ENCODE measurements around the gene GNAL.
A peak's percentile ranks its signal among the peaks of the same experiment; 100 is the strongest.
"Not testable (repeated sequence)": the region's sequence is repeated elsewhere in the genome, so short reads cannot be mapped to it uniquely, and the experiment has no call there.

Gene GNAL

GRCh38 chr18:11850821-11851145, 161.7 kb downstream of the GNAL start:
- DNase-seq (ENCODE audit: low read depth): no peak

GRCh38 chr18:11851146-11851805, 162.2 kb downstream of the GNAL start, which contains the start of gene CHMP1B:
Gene CHMP1B, plus strand, starts transcription at chr18:11851413. Its CDS starts 99 bp downstream, at chr18:11851512.
- peak; percentile 97 for DNase-seq (ENCODE audit: low read depth)

- DNase-seq (ENCODE audit: low read depth): no peak
Observed at GRCh38 chr18:11851806-11852337, 162.8 kb downstream of the GNAL start.

DNA sequence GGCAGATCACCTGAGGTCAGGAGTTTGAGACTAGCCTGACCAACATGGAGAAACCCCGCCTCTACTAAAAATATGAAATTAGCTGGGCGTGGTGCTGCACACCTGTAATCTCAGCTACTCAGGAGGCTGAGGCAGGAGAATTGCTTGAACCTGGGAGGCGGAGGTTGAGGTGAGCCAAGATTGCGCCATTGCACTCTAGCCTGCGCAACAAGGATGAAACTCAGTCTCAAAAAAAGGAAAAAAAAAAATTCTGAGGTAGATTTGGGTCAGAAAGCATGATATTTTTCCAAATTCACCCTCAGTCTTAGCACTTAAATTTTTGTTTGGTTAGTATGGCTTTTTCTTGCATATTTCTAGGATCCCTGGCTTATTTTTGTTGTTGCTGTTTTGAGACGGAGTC, 165.5 kb downstream of the GNAL start:
- not testable (repeated sequence) for DNase-seq (ENCODE audit: low read depth)

DNA sequence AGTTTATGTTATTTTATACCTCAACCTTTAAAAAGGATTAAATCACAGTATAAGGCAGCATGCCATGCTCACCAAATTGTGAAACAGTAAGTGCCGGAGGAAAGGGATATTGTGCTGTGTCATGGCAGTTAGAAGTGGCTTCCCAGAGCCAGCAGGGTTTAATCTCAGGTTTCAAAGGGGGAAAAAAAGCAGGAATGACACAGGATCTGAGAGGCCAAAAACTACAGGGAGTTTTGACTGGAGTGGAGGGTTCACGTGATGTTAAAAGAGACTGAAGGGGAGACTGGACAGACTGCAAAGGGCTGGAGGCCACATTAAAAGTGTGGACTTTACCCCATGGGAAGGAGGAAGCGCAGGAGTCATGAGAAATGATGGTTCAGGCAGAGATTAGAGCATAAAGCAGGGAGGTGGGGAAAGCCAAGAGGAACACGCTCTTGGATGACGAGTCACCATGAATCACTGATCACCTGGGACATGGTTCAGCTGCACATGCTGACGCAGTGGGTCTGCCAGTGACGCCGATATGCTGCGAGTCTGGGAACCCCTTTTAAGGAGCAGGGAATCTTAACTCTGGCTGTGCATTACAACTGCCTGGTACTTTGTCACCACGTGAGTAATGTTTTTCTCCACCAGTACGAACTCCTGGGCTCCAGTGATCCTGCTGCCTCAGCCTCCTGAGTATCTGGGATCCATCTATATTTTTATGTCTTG, 168.3 kb downstream of the GNAL start:
- DNase-seq (ENCODE audit: low read depth): no peak

DNA sequence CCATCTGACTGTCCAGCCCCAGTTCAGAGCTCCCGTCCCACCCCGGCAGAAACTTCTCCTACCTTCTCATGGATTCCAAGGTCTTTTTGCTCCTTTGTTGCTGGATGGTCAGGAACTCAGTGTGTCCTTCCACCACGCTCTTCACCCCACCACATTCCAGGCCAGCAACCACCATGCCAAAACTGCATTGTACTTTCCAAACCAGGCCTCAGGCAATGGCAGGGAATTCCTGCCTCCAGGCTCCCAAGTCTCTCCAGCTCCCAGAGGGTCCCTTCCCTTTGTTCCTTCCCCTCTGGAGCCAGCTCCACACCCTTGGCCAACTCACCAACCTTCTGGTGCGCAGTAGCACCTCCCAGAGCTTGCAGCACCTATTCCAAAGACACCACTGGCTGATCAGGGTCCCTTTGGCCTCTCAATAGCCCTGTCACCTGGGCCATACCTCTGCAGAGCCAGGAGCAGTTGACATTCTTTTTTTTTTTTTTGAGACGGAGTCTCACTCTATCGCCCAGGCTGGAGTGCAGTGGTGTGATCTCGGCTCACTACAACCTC, 170.3 kb downstream of the GNAL start:
- no peak for DNase-seq (ENCODE audit: low read depth)

- no peak for DNase-seq (ENCODE audit: low read depth)
Observed at GRCh38 chr18:11859903-11860407, 170.9 kb downstream of the GNAL start.

DNA sequence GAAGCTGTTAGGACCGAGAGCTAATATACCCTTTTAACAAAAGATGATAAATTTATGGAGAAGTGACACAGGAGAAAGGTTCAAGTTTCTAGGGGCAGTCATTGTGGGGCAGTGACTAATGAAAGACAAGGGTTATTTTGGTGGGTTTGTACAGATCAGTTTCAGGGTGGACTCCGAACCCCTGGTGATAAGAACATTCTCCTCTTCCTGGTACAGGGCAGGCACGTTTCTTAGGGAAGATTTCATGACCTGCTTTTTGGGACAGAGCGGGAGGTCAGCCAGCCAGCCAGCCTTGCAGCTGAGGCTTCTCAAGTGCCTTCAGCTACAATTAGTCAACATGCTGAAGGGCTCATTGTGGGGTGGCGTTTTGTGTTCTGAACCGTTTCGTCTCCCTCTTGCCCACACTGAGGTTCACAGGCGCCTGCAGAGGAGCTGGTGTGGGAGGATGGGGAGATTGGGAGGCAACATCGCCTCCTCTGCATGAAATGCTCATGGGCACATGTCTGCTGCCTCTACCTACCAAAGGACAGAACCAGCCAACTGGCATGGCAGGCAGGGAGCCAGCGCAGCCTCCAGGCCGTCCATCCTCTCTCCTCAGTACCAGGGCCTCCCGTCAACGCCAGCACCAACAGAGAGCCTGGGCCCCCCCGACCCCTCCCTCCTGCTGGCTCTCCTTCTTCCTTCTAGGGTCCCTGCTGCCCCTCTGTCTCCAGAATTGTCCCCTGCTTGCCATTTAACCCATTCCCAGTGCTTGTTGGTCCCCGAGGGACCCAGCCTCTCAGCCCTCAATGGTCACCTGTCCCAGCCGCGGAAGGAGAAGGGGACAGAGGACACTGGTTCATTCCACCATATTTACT, 171.8 kb downstream of the GNAL start:
- no peak for DNase-seq (ENCODE audit: low read depth)

- DNase-seq (ENCODE audit: low read depth): no peak
Observed at GRCh38 chr18:11861583-11862288, 172.7 kb downstream of the GNAL start.

DNA sequence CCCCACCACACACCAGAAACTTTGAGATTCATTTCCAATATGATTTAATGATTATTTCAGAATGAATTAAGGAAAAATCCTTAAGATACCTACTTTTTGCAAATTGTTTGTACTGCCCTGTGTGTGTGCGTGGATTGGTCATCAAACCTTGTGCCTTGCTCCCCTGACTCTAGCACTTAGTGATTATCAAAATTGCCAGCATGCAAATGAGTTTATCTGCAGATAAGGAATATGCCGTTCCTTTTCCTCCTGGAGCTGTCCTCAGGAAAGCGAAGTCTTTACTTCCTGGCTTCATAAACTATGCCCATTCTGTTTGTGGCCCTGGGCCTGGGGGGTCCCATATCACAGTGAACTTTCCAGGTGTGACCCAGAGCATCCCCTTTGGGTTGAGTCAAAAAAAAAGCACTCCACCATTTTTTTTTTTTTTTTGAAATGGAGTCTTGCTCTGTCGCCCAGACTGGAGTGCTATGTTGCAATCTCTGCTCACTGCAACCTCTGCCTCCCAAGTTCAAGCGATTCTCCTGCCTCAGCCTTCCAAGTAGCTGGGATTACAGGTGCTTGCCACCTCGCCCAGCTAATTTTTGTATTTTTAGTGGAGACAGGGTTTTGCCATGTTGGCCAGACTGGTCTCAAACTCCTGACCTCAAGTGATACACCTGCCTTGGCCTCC, 173.5 kb downstream of the GNAL start:
- no peak for DNase-seq (ENCODE audit: low read depth)

GRCh38 chr18:11864471-11864870, 175.4 kb downstream of the GNAL start:
- DNase-seq (ENCODE audit: low read depth): no peak

GRCh38 chr18:11865071-11865470, 176.0 kb downstream of the GNAL start:
- DNase-seq (ENCODE audit: low read depth): no peak

- DNase-seq (ENCODE audit: low read depth): no peak
Observed at GRCh38 chr18:11866329-11866728, 177.3 kb downstream of the GNAL start.

DNA sequence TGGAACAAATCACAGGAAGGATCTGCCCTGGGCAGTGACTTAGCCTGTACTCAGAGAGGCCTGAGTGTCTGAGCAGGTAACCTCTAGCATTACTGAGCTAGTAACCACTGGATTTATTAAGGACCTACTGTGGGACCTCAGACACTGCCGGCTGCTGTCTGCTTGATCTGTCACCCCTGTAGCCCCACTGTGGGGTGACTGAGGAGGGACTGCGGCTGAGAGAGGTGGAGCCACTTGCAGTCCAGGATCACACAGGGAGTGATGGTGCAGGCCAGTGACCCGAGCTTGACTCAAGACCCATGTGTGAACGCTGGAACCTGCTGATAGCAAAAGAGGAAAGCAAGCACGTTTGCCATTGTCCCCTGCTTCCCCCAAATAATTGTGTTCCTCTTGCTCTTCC, 177.7 kb downstream of the GNAL start:
- DNase-seq (ENCODE audit: low read depth): no peak

DNA sequence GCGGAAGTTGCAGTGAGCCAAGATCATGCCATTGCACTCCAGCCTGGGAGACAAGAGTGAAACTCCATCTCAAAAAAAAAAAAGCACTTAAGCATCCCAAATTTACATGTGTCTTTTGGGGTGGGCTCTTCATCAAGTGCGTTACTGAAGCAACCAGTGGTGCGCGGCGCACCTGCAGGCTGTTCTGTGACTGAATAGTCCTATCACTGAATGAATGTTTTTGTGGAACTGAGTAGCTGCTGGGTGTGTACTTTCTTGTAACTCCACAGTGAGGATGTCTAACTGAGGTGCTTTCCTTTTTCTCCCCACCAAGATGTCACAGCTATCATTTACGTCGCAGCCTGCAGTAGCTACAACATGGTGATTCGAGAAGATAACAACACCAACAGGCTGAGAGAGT, 179.2 kb downstream of the GNAL start:
- no peak for DNase-seq (ENCODE audit: low read depth)

DNA sequence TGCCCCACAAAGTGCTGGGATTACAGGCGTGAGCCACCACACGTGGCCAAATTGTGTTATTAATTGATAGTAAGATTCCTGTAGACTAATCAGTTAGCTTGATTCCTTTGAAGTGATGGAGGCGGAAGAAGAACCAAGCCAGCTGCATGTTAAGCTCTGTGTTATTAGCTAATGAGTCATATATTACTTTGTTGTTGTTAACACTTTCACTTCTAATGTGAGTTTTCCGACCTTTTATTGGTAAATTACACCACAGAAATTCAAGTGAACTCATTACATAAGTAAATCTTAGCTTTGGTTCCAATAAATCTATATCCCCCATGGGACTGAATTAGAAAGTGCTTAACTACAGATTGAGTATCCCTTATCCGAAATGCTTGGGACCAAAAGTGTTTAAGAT, 182.4 kb downstream of the GNAL start:
- DNase-seq (ENCODE audit: low read depth): no peak

GRCh38 chr18:11872479-11873136, 183.5 kb downstream of the GNAL start:
- DNase-seq (ENCODE audit: low read depth): no peak

GRCh38 chr18:11873670-11874340, 184.7 kb downstream of the GNAL start:
- DNase-seq (ENCODE audit: low read depth): no peak

DNA sequence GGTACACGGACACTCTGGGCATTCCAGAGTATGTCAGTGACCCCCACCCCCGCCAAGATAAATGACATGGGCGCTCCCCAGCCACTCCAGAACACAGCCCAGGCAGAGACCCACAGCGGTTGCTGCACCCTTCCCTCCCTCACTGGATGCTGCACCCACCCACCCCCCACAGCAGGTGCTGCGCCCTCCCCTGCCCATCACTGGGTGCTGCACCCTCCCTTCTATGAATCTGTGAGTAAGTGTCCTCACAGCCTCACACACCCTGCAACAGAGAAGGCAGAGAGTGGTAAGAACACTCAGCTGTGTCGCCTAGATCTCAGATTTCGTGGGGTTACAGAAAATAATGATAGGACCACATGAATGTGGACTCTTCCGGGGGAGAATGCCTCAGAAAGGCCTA, 185.6 kb downstream of the GNAL start:
- no peak for DNase-seq (ENCODE audit: low read depth)

Measured in activated T-cell treated with anti-CD3 and anti-CD28 coated beads for 48 hours (primary cell).